ENCODE data around the gene DNM3. TPM values are rescaled to one million over a fixed set of nuclear protein-coding genes. Genes with fewer than 3 reads are reported as not detected.
A peak's percentile ranks its signal among the peaks of the same experiment; 100 is the strongest.

DNM3 gene
- total and polyA plus RNA-seq, 2 experiments from 2014 or later = 0.11 to 1.4 TPM

GRCh38 chr1:172423336-172423735, 582.0 kb downstream of the DNM3 start:
- TF ChIP-seq EZH2 (IDR thresholded peaks at IDR 0.05; ENCODE audit: insufficient read depth, poor library complexity, severe bottlenecking) (no peak), EZH2phosphoT487 (IDR thresholded peaks at IDR 0.05; ENCODE audit: insufficient read depth, low read depth) (no peak)
- Histone ChIP-seq H4K20me1 (ENCODE audit: insufficient read depth) (no peaks in the 10 kb centered on the region), H3K36me3 (ENCODE audit: low read depth) (no peaks in the 10 kb centered on the region), H3K79me2 (ENCODE audit: insufficient read depth) (no peaks in the 10 kb centered on the region), H3K9me2 (ENCODE audit: insufficient read depth) (no peaks in the 10 kb centered on the region), H2AFZ (no peak overlapping the region), H3K9me3 (ENCODE audit: low read depth) (no peaks in the 10 kb centered on the region), H3K27ac (no peak overlapping the region), H3K27me3 (replicated peaks; ENCODE audit: insufficient read depth) (no peaks in the 10 kb centered on the region), H3K4me3 (no peak overlapping the region), H3K9ac (no peak overlapping the region), H3K4me1 (ENCODE audit: insufficient read depth) (no peaks in the 10 kb centered on the region), H3F3A (ENCODE audit: insufficient read depth) (no peaks in the 10 kb centered on the region), H3K4me2 (ENCODE audit: unreplicated experiment) (no peak overlapping the region)
- in situ Hi-C loops (cut with MboI) = loop anchor here (10.0 to 25.0 kb wide), 2 partner anchors 429 to 611 kb away; no protein-coding TSS in a partner anchor
- no peak for DNase-seq
- WGBS, 2 experiments (ENCODE audit: low coverage in 1 of 2, low lambda C conversion rate in 2 of 2, missing lambda C conversion rate in 2 of 2) = 92% methylated on average over 2 of the region's 2 CpGs

GRCh38 chr1:172425339-172425738, 584.0 kb downstream of the DNM3 start:
- H3K79me2 ChIP-seq (ENCODE audit: insufficient read depth) = no peaks in the 10 kb centered on the region
- no peaks in the 10 kb centered on the region for H3K9me3 ChIP-seq (ENCODE audit: low read depth)
- no peaks in the 10 kb centered on the region for H4K20me1 ChIP-seq (ENCODE audit: insufficient read depth)
- no peak for DNase-seq
- H3K27ac ChIP-seq = no peak overlapping the region
- H3K4me2 ChIP-seq (ENCODE audit: unreplicated experiment) = no peak overlapping the region
- no peaks in the 10 kb centered on the region for H3K4me1 ChIP-seq (ENCODE audit: insufficient read depth)
- no peak overlapping the region for H2AFZ ChIP-seq
- H3K9ac ChIP-seq = no peak overlapping the region
- H3F3A ChIP-seq (ENCODE audit: insufficient read depth) = no peaks in the 10 kb centered on the region
- WGBS, 2 experiments (ENCODE audit: low coverage in 1 of 2, low lambda C conversion rate in 2 of 2, missing lambda C conversion rate in 2 of 2) = 62 to 66% methylated on average over 3 of the region's 3 CpGs
- no peaks in the 10 kb centered on the region for H3K27me3 ChIP-seq (replicated peaks; ENCODE audit: insufficient read depth)
- H3K4me3 ChIP-seq = no peak overlapping the region
- H3K9me2 ChIP-seq (ENCODE audit: insufficient read depth) = no peaks in the 10 kb centered on the region
- no peaks in the 10 kb centered on the region for H3K36me3 ChIP-seq (ENCODE audit: low read depth)
- in situ Hi-C loops (cut with MboI) = loop anchor here (10.0 kb wide), 1 partner anchor 431 kb away; no protein-coding TSS in a partner anchor
- TF ChIP-seq EZH2phosphoT487 (IDR thresholded peaks at IDR 0.05; ENCODE audit: insufficient read depth, low read depth) = no peak

- Histone ChIP-seq H3K27me3 (replicated peaks; ENCODE audit: insufficient read depth) (no peaks in the 10 kb centered on the region), H3K9me3 (ENCODE audit: low read depth) (no peaks in the 10 kb centered on the region), H3K36me3 (ENCODE audit: low read depth) (no peaks in the 10 kb centered on the region), H4K20me1 (ENCODE audit: insufficient read depth) (no peaks in the 10 kb centered on the region), H3K79me2 (ENCODE audit: insufficient read depth) (no peaks in the 10 kb centered on the region; the same call in 1 of the 2 replicates), H2AFZ (no peak overlapping the region), H3K9me2 (ENCODE audit: insufficient read depth) (no peaks in the 10 kb centered on the region), H3K27ac (no peak overlapping the region), H3K4me2 (ENCODE audit: unreplicated experiment) (no peak overlapping the region), H3F3A (ENCODE audit: insufficient read depth) (no peaks in the 10 kb centered on the region), H3K4me1 (ENCODE audit: insufficient read depth) (no peaks in the 10 kb centered on the region), H3K9ac (no peak overlapping the region), H3K4me3 (no peak overlapping the region)
- DNase-seq = no peak
- in situ Hi-C loops (cut with MboI) = loop anchor here (10.0 kb wide), 1 partner anchor 432 kb away; no protein-coding TSS in a partner anchor
- no peak for TF ChIP-seq EZH2phosphoT487 (IDR thresholded peaks at IDR 0.05; ENCODE audit: insufficient read depth, low read depth)
- no peak for TF ChIP-seq EZH2 (IDR thresholded peaks at IDR 0.05; ENCODE audit: insufficient read depth, poor library complexity, severe bottlenecking)
- WGBS, 2 experiments (ENCODE audit: low coverage in 1 of 2, low lambda C conversion rate in 2 of 2, missing lambda C conversion rate in 2 of 2) = 54 to 55% methylated on average over 2 of the region's 2 CpGs
These were observed 585.9 kb downstream of the DNM3 start for GRCh38 chr1:172427191-172427590.

- no peaks in the 10 kb centered on the region for H4K20me1 ChIP-seq (ENCODE audit: insufficient read depth)
- no peak overlapping the region for H3K4me3 ChIP-seq
- DNase-seq = peak; percentile 75
- no peaks in the 10 kb centered on the region for H3K4me1 ChIP-seq (ENCODE audit: insufficient read depth)
- no peak overlapping the region for H3K9ac ChIP-seq
- no peaks in the 10 kb centered on the region for H3K36me3 ChIP-seq (ENCODE audit: low read depth)
- no peak overlapping the region for H2AFZ ChIP-seq
- no peaks in the 10 kb centered on the region for H3K9me2 ChIP-seq (ENCODE audit: insufficient read depth)
- no peaks in the 10 kb centered on the region for H3K9me3 ChIP-seq (ENCODE audit: low read depth)
- 95 to 97% methylated on average over 1 of the region's 1 CpG for WGBS, 2 experiments (ENCODE audit: low coverage in 1 of 2, low lambda C conversion rate in 2 of 2, missing lambda C conversion rate in 2 of 2)
- TF ChIP-seq EZH2phosphoT487 (IDR thresholded peaks at IDR 0.05; ENCODE audit: insufficient read depth, low read depth) (no peak), EZH2 (IDR thresholded peaks at IDR 0.05; ENCODE audit: insufficient read depth, poor library complexity, severe bottlenecking) (no peak)
- H3K4me2 ChIP-seq (ENCODE audit: unreplicated experiment) = no peak overlapping the region
- no peaks in the 10 kb centered on the region for H3K27me3 ChIP-seq (replicated peaks; ENCODE audit: insufficient read depth)
- no peaks in the 10 kb centered on the region; the same call in 1 of the 2 replicates for H3K79me2 ChIP-seq (ENCODE audit: insufficient read depth)
- no peaks in the 10 kb centered on the region for H3F3A ChIP-seq (ENCODE audit: insufficient read depth)
- no peak overlapping the region for H3K27ac ChIP-seq
- in situ Hi-C loops (cut with MboI) = loop anchor here (10.0 kb wide), 1 partner anchor 435 kb away; no protein-coding TSS in a partner anchor
These were observed 588.2 kb downstream of the DNM3 start for GRCh38 chr1:172429331-172430127.

All from GM23248 (cell line).